Measurements from ENCODE around the gene SEPTIN8.

The SEPTIN8 gene

DNA sequence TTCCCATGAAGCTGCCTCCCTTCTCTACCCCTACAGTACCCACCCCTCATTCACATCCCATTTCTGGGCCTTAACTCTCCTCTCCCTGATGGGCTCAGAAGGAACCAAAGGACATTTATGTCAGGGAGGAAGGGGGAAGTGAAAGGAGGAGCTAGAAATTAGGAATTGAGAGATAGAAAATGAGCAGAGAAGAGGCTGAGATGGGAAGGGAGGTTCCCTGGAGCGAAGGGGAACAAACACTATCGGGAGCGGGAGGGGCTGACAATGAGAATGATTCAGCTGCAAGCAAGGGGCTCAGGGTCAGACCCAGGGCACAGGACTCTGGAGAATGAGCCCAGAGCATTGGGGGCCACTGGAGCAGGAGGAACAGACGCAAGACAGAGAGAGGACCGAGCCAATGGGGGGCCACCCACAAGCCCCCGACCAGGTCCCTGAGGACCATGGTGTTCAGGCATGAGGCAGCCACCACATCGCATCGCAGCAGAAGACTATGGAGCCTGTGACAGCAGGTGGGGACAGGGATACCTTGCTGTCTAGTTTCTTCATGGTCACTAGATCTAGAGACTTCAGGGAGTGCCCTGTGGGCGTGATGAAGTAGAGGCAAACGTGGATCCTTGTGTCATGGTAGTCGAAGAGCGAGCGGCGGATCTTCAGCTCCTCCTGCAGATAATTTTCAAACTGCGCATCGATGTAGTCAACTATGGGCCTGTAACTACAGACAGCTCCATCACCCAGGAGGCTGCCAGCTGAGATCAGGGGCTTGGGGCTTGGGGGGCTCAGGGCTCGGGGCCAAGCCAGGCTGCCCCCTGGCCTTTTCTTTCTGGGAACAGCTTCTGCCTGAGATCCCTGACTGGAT lies 13.6 kb downstream of the SEPTIN8 start:
- DNase-seq, result no peak

DNA sequence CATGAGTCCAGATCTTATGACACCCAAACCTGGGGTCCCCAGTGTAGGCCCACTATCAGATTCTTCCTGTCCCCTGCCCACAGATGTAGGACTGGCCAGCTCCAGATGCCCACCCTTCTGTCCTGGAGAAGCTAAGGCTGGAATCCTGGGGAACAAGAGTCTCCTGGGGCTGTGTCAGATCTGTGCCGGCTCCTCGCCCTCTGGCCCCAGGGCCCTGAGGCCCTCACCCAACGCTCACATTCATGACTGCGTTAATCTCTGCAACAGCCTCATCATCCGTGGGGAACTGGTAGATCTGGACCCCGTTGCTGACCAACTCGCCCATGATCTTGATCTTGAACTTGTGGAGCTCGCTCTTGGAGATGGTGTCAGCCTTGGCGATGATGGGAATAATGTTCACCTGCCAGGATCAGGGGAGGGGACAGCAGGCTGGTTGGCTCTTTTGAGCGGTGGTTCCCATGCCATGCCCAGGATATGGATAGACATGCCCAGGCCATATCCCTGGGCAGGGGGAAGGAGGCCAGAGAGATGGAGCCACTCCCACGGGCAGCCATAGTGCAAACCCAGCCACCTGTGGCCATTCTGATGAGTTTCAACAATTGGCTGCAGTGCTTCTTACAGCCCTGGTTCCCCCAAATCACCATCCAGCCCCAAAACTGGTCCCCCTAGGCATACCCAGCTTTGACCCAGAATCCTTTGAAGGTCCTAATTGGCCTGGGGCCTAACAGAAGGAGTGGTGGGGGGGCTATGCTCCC lies 14.6 kb downstream of the SEPTIN8 start:
- no peak for DNase-seq

GRCh38 chr5:132761321-132762240 lies 15.5 kb downstream of the SEPTIN8 start:
- no peak for DNase-seq

DNA sequence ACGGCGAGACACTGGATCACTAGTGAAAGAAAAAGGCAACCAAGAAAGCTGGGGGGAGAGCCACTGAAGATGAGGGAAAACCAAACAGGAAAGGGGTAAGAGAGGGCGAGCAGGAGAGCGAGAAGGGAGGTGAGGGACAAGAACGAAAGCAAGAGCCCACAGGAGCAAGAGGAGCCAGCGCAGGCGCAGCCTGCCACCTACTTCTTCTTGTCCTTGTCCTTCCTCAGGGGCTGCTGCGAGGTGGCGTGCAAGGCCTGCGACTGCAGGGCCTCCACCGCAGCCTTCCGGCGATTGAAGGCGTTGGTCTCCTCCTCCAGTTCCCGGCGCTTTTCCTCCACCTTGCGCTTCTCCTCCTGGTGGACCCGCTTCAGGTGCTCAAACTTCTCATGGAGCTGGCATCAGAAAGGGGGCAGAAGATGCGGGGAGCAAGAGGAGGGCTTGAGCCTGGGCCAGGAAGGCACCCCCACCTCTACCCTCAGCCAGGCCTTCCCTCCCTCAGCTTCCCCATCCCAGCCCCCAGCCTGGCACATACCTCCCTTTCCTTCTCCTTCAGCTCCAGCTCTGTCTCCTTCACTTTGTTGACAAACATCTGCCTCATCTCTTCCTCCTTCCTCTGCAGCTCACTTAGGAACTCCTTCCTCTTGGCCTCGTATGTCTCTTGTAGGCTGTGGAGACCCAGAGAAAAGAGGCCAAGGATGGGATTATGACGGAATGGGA lies 16.3 kb downstream of the SEPTIN8 start:
- no peak for DNase-seq

DNA sequence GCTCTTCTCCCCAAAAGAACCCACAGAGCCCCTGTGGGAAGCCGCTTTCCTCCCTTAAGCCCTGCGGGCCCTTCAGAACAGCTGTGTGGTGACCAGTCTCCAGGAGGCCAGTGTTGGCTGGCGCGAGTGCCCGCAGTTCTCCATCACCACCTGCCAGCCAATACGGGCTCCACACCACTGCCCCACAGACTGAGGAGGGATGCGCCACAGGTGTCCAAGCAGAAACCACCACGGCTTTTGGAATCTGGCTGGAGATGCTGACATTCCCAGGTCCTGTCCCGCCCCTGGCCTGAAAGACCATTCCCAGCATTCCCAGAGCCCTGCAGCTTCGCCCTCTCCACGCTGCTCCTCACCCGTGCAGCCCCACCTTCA lies 17.0 kb downstream of the SEPTIN8 start:
- no peak for DNase-seq

GRCh38 chr5:132759114-132760048 lies 17.7 kb downstream of the SEPTIN8 start:
- DNase-seq, result no peak

DNA sequence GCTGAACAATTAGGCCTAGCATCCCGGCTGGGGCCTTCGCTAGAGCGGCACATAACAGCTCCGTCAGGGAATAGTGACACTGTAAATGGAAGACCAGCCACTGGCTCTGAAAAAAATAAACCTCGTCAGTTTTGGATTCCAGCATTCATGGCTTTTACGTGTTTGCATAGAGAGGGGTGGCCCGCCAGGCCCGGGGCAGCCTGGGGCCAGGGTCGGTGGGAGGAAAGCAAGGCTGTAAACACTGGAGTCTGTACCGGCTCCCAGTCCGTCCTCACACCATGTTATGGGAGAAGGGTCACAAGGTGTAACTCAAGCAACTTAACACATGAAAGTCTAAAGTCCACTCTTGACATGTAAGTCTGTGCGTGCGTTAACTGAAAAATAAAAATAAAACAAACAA lies 18.6 kb downstream of the SEPTIN8 start:
- no peak for DNase-seq

DNA sequence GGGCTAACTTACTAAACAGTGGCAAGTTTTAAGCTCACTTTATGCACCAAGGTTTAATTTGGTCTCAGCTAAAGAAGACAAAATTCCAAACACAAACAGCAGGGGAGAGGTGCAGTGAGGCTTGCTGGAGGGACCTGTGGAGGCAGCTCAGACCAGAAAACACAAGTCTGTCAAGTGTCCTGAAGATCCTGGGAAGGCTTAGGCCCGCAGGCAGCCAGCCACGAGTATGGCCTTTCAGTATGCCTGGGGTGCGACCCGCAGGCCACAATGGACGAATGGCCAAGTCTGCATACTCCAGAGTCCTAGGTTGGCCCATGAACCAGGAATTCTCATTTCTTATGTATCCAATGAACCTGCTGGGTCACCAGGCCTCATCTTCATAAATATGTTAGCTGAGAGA lies 20.5 kb downstream of the SEPTIN8 start:
- no peak for DNase-seq

DNA sequence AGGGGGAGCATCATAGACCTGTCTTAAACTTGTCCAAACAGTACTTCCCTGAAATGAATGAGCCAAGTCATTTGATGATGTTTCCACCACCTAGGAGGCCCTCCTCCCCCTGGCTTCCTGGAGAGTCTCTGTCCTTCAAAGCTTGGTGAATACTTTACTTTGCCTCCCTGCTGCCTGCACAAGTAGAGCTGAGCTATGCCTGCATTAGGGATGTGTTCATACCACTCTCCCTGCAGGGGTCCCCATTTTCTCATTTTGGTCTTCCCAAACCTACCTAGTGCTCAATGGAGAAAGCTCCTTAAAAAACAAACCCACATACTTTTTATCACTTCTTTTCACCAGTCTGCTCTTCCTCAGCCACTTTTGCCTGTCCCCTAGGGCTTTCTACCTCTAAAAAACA lies 22.1 kb downstream of the SEPTIN8 start:
- no peak for DNase-seq

DNA sequence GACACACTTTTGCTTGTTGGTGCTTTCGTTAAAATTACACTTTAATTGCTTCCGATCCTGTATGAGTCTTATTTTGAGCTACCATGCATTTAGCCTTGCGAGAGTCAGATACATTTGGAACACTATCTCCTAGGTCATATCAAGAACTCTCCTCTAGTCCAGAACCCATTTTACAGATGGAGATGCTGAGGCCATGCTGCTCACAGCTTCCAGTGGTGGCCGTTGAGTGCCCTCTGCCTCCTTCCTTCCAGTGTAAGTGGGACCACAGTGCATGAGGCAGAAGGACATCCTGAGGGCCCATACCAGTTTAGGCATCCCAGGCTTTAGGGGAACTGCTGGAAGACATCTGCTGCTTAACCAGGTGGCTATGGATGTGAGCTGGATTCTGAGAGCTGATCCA lies 22.9 kb downstream of the SEPTIN8 start:
- no peak for DNase-seq

DNA sequence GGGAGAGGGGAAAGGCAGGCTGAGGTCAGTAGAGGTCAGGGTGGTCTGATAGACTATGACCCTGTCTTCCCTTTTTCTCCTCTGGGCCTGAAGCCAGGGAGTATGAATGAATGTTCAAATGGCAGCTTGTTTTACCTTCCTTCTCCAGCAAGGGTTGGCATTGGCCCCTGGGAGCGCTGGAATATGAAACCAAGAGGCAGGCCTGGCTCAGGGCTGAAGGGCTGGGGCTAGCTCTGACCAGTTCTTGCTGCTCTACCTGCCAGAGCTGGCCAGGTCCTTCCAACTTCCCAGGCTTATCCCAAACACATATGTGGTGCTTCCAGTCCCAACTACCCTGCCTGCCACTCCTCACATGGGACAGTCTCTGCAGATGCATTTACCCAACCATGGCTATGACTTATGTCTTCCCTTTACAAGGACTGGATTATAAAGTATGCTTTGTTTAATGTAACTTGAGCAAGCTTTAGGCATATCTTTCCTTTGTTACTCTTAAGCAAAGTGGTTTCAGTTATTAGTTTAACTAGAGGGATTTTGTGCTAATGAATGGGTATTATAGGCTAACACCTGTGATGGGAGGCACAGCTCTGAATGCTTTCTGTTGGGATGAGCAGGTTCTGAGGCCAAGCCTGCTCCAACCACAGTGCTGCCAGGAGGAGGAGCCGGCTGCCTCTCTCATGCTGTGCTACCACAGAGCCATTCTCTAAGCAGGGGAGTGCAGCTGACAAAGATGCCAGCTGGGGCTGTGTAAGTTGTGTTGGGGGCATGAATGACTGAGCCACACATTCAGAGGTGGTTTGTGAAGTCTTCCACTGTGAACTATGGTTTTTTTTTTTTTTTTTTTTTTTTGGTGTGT lies 23.7 kb downstream of the SEPTIN8 start:
- DNase-seq, result peak; percentile 87

GRCh38 chr5:132752581-132753125 lies 24.4 kb downstream of the SEPTIN8 start:
- no peak for DNase-seq

- no peak for DNase-seq
Observed at GRCh38 chr5:132751971-132752580, 25.0 kb downstream of the SEPTIN8 start.

DNA sequence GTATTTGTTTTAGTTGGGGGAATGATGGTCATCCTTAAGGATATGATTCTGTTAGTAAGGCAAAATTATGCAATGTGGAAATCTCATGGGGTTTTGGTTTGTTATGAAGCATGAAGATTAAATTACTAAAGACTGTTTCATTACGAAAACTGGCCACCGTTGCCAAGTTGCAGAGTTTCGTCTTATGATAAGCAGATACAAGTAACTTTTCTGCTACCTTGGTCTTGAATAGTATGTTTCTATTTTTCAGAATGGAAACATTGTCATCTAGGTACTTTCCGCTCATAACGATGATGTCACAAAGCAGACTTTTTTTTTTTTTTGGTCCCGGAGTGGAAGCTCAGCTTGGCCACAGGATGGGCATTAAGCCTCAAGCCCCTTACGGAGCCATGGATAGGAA lies 25.6 kb downstream of the SEPTIN8 start:
- DNase-seq, result no peak

- DNase-seq, result no peak
Observed at GRCh38 chr5:132750471-132751230, 26.4 kb downstream of the SEPTIN8 start.

DNA sequence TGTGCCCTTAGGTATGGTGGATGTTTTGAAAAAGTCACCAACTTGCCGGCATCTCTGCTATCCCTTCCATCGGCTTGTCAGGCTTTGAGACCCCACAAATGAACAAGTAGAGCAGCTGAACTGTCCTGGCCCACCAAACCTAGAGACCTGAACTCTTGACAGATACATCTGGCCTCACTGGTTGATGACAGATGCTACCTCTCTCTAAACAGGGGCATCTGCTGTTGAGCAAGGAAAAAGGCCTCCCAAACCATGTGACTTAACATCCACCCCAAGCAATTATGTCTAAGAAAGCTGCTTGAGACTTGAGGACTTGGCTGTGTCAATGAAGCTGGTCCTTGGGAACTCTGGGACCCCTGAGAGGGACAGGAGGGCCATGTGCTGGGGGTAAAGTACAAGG lies 27.5 kb downstream of the SEPTIN8 start:
- DNase-seq, result no peak

- no peak for DNase-seq
Observed at GRCh38 chr5:132748522-132749000, 28.5 kb downstream of the SEPTIN8 start.

DNA sequence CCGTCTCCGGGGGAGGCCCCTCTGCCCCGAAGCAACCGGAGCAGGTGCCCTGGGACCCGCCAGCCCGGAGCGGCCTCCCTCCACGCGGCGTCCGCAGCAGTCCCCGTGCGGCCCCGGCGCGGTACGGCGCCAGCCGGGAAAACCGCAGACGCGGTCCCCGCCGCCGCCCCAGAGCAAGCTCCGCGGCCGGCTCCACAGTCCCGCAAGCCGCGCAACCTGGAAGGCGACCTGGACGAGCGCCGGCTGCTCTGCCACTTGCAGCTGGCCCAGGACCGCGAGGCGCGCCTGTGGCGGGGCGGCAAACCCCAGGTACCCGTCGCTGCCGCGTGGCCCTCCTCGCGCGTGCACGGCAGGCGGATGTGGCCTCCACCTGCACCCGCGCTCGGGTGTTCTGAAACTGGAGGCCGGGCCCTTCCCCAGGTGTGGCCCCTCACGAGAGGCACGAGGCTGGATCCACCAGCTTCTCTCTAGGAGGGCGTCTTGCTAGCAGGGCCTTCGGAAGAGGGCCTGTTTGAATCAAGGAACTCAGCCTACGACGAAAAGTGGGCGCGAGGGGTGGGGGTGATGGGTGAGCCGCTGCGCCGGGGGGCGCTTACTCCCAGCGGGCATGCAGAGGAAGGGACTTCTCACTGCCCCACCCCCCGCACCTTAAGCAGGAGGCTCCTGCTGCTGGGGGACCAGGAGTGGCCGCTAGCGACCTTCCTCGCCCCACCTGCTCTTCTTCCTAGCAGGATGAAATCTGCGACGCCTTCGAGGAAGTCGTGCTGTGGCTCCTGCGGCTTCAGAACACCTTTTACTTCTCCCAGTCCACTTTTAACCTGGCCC lies 29.2 kb downstream of the SEPTIN8 start:
- DNase-seq, result no peak
